K562 (cell line): Measurements from ENCODE around the gene SYS1. TPM values are rescaled to one million over a fixed set of nuclear protein-coding genes. Genes with fewer than 3 reads are reported as not detected.
A peak's percentile ranks its signal among the peaks of the same experiment; 100 is the strongest.

Experiments
- ATAC-seq: fragments of 200-7000 bp; cut with Tn5 transposase; 3 replicates; pipeline ENCODE4 v1.9.1; 2020; ENCODE audit warnings: moderate library complexity
- BruUV-seq: library from RNA; stranded (reverse); fragments of 400-500 nt; replicated peaks from 2 replicates; lab custom pipeline; 2021; lab: Mats Ljungman, UMichigan
- CTCF ChIA-PET: fragments of 300-600 bp; formaldehyde crosslinking; extraction: SDS; loops from one replicate; lab custom pipeline; 2021; ENCODE audit warnings: low intra/inter-chr PET ratio; lab: Yijun Ruan, JAX
- POLR2A ChIA-PET: fragments of 300-600, 350-650 bp; sonication (Branson Sonifier 250); formaldehyde crosslinking; extraction: SDS; loops from one replicate; lab custom pipeline; 2021; ENCODE audit warnings: antibody characterized with exemption, inconsistent platforms; lab: Yijun Ruan, JAX
- DNase-seq, 4 experiments: peaks; one replicate each; pipeline versions ENCODE4 v3.0.0 to v3.0.0-alpha.2; 2011 to 2018; ENCODE audit warnings: low spot score in 3 of 4, mixed read lengths in 3 of 4; ENCODE audit errors: extremely low read depth in 1 of 4
- FAIRE-seq: peaks from 2 replicates; lab custom pipeline; 2011; peaks lifted over from hg19 to GRCh38; lab: Jason Lieb, UNC
- H2AFZ ChIP-seq: 2 replicates; pipeline ENCODE4 v1.6.0; 2011; ENCODE audit warnings: low read depth, low read length, control low read depth, inconsistent platforms
- H3K27ac ChIP-seq: fragments of 200-600 bp; 3 replicates; pipeline ENCODE4 v1.8.0; 2011; ENCODE audit warnings: low read depth, mild to moderate bottlenecking, control low read depth, inconsistent platforms, low read length, moderate library complexity, mixed read lengths; ENCODE audit errors: extremely low read depth
- H3K27me3 ChIP-seq, 2 experiments: fragments of 300-600 bp in 1 of 2; 2 replicates in 1 of 2; 3 replicates in 1 of 2; pipeline versions ENCODE4 v1.6.0 to v1.8.0; 2011; ENCODE audit warnings: inconsistent platforms in 2 of 2, low read length in 2 of 2, mild to moderate bottlenecking in 1 of 2, mixed read lengths in 1 of 2, moderate library complexity in 1 of 2; ENCODE audit not compliant: control insufficient read depth in 2 of 2, insufficient read depth in 2 of 2
- H3K36me3 ChIP-seq: fragments of 300-600 bp; 3 replicates; pipeline ENCODE4 v1.8.0; 2011; ENCODE audit warnings: mild to moderate bottlenecking, low read length, inconsistent platforms; ENCODE audit not compliant: control insufficient read depth, insufficient read depth
- H3K4me1 ChIP-seq, 2 experiments: fragments of 200-600 bp in 1 of 2; replicated peaks in 1 of 2; 2 replicates in 1 of 2; 3 replicates in 1 of 2; pipeline versions ENCODE4 v1.5.1 to v1.8.0; 2011; ENCODE audit warnings: inconsistent platforms in 2 of 2, low read length in 2 of 2, mild to moderate bottlenecking in 1 of 2, mixed read lengths in 1 of 2, moderate library complexity in 1 of 2; ENCODE audit not compliant: control insufficient read depth in 2 of 2, insufficient read depth in 2 of 2
- H3K4me2 ChIP-seq: 2 replicates; pipeline ENCODE4 v1.6.1; 2011; ENCODE audit warnings: low read length, control low read depth, inconsistent platforms, mixed read lengths; ENCODE audit not compliant: insufficient read depth
- H3K4me3 ChIP-seq: fragments of 200-600 bp; sonication (generic), shearing (Covaris generic); 2 replicates; pipeline ENCODE4 v1.5.1; 2016; ENCODE audit warnings: control low read depth, inconsistent platforms
- H3K79me2 ChIP-seq: fragments of 200-600 bp; 3 replicates; pipeline ENCODE4 v1.8.0; 2011; ENCODE audit warnings: low read length, inconsistent platforms; ENCODE audit not compliant: control insufficient read depth, insufficient read depth
- H3K9ac ChIP-seq, 2 experiments: 2 replicates each; pipeline versions ENCODE4 v1.6.0 to v1.6.1; 2011; ENCODE audit warnings: low read depth in 2 of 2, low read length in 2 of 2, control low read depth in 1 of 2, inconsistent platforms in 1 of 2, mild to moderate bottlenecking in 1 of 2, mixed read lengths in 1 of 2; ENCODE audit not compliant: insufficient read depth in 1 of 2
- H3K9me1 ChIP-seq: one replicate; pipeline ENCODE4 v1.6.0; 2011; ENCODE audit warnings: inconsistent platforms, mild to moderate bottlenecking, low read length, moderate library complexity; ENCODE audit not compliant: control insufficient read depth, insufficient read depth
- H3K9me3 ChIP-seq: replicated peaks from 2 replicates; pipeline ENCODE4 v1.5.1; 2011; ENCODE audit warnings: low read depth, low read length, inconsistent platforms; ENCODE audit not compliant: control insufficient read depth, insufficient read depth
- H4K20me1 ChIP-seq: replicated peaks from 2 replicates; pipeline ENCODE4 v1.6.1; 2011; ENCODE audit warnings: low read length, inconsistent platforms, mixed read lengths; ENCODE audit not compliant: control insufficient read depth, insufficient read depth
- BRD4 ChIP-seq: fragments of 200-600 bp; sonication (generic); IDR thresholded peaks from 2 replicates; pipeline ENCODE4 v1.6.1; 2017; ENCODE audit warnings: inconsistent platforms
- CEBPB ChIP-seq: fragments of 450-650 bp; IDR thresholded peaks from 2 replicates; pipeline ENCODE4 v1.6.1; 2016; ENCODE audit warnings: missing genetic modification characterization, missing compliant biosample characterization
- HCFC1 ChIP-seq: IDR thresholded peaks from 2 replicates; pipeline ENCODE4 v1.6.1; 2012; ENCODE audit warnings: low read depth, low read length, improper control_type of control experiment
- HES1 ChIP-seq: fragments of 450-650 bp; IDR thresholded peaks from 2 replicates; pipeline ENCODE4 v1.6.1; 2016; ENCODE audit warnings: low read depth, mild to moderate bottlenecking, moderate library complexity
- NBN ChIP-seq: fragments of 450-650 bp; IDR thresholded peaks from 2 replicates; pipeline ENCODE4 v1.6.1; 2016; ENCODE audit warnings: low read depth, mild to moderate bottlenecking
- NFE2 ChIP-seq: IDR thresholded peaks from 2 replicates; pipeline ENCODE4 v1.6.1; 2014; ENCODE audit warnings: antibody characterized with exemption, low read depth
- PTRF ChIP-seq: fragments of 450-650 bp; IDR thresholded peaks from 2 replicates; pipeline ENCODE4 v1.6.1; 2016; ENCODE audit warnings: mild to moderate bottlenecking, missing genetic modification characterization, missing compliant biosample characterization
- RAD21 ChIP-seq, 2 experiments: fragments of 250-450 bp in 1 of 2; fragments of 450-650 bp in 1 of 2; sonication (Bioruptor Pico) in 1 of 2; formaldehyde crosslinking in 1 of 2; IDR thresholded peaks in 1 of 2; conservative IDR thresholded peaks in 1 of 2; 2 replicates each; pipeline versions ENCODE4 v1.4.0 to v1.8.0; 2020 to 2022; ENCODE audit warnings: mild to moderate bottlenecking in 2 of 2, moderate library complexity in 1 of 2
- YY1 ChIP-seq, 3 experiments: IDR thresholded peaks; 2 replicates each; pipeline ENCODE4 v1.6.1; 2011; ENCODE audit warnings: low read length in 2 of 3, mild to moderate bottlenecking in 2 of 3, moderate library complexity in 2 of 3, borderline replicate concordance in 1 of 3, control low read depth in 1 of 3, low read depth in 1 of 3; ENCODE audit not compliant: insufficient read depth in 3 of 3, insufficient replicate concordance in 2 of 3, control insufficient read depth in 1 of 3, insufficient read length in 1 of 3; ENCODE audit errors: extremely low read depth in 1 of 3
- ZNF239 ChIP-seq: fragments of 250-450 bp; sonication (Bioruptor Pico); IDR thresholded peaks from 2 replicates; pipeline ENCODE4 v1.4.0; 2020; ENCODE audit warnings: mild to moderate bottlenecking
- WGBS: fragments of 100-300 bp; shearing (Covaris generic); methylation state at CpG from one replicate; pipeline ENCODE4 v1.1.6; 2016; ENCODE audit warnings: low coverage, mixed read lengths; ENCODE audit not compliant: insufficient coverage; ENCODE audit errors: missing lambda C conversion rate; 5-methylcytosine and 5-hydroxymethylcytosine counted together
- in situ Hi-C: fragments of 300-500 bp; cut with MboI; formaldehyde crosslinking; loops from 4 replicates; pipeline ENCODE4 v1.15.0; 2018; ENCODE audit warnings: inconsistent platforms, mixed read lengths
- intact Hi-C: fragments of 100-400 bp; cut with micrococcal nuclease; formaldehyde crosslinking; loops from 2 replicates; pipeline ENCODE4 v1.14.2; 2022
- polyA plus RNA-seq, 8 experiments: library from polyadenylated mRNA; depleted of rRNA in 4 of 8; stranded (reverse) in 5 of 8; unstranded in 3 of 8; fragments of >200 nt; fragmentation: Nextera tagmentation in 2 of 8; fragmentation: Illumina TruSeq in 1 of 8; extraction: Ambion mirVana in 2 of 8; extraction: Trizol in 1 of 8; gene quantifications; 2 replicates each; pipeline versions ENCODE4 v1.2.1 to v1.2.3, GENCODE V29; 2011 to 2014; ENCODE audit warnings: inconsistent platforms in 1 of 8, missing spikeins in 1 of 8
- total RNA-seq, 7 experiments: library from RNA; depleted of rRNA in 6 of 7; stranded (reverse); fragments of >200 nt in 6 of 7; fragmentation: Illumina TruSeq in 2 of 7; extraction: Trizol in 2 of 7; gene quantifications; 2 replicates each; pipeline versions ENCODE4 v1.2.1 to v1.2.3, GENCODE V29; 2011 to 2021; ENCODE audit warnings: low replicate concordance in 1 of 7

Gene SYS1
- total and polyA plus RNA-seq, 9 of the 15 experiments (the other 6 are each of a cell fraction or from before 2014, with no cell fraction given), result 11.1 to 25.2 (median 17.5) TPM

- no peak for ATAC-seq
- POLR2A ChIA-PET, result interaction anchor here (0.7 to 1.1 kb wide), 2 partner anchors 22 to 87 kb away, joined by 3 to 7 read pairs; no protein-coding TSS in a partner anchor
- 95% methylated on average over 1 of the region's 1 CpG for WGBS
Observed at GRCh38 chr20:45366192-45366591, 3.2 kb downstream of the SYS1 start.

GRCh38 chr20:45366631-45367030 is 3.7 kb downstream of the SYS1 start:
- POLR2A ChIA-PET, result interaction anchor here (0.7 to 1.1 kb wide), 2 partner anchors 22 to 86 kb away, joined by 3 to 7 read pairs; no protein-coding TSS in a partner anchor
- DNase-seq, result no peak
- CTCF ChIA-PET, result no interaction called here
- TF ChIP-seq NBN (no peak), PTRF (tag) (no peak), ZNF239 (CRISPR knock-in tag) (no peak), CEBPB (tag) (no peak), BRD4 (no peak), YY1 (IDR thresholded peaks at IDR 0.05; ENCODE audit: borderline replicate concordance in 1 of 3, control insufficient read depth in 1 of 3, extremely low read depth in 1 of 3, insufficient read depth in 3 of 3, insufficient read length in 1 of 3, insufficient replicate concordance in 2 of 3, low read depth in 1 of 3, low read length in 2 of 3) (no peak), NFE2 (no peak), HCFC1 (no peak)
- no TSS peak for BruUV-seq
- Histone ChIP-seq H3K4me2 (no peak overlapping the region), H2AFZ (no peak overlapping the region), H4K20me1 (no peaks in the 10 kb centered on the region), H3K36me3 (peaks cover 39% of the 10 kb centered on the region), H3K79me2 (peaks cover 20% of the 10 kb centered on the region), H3K9ac (peak overlapping the region in 1 of 2 experiments; percentile 68; a peak in 2 of 4 replicates), H3K27me3 (no peaks in the 10 kb centered on the region), H3K9me1 (no peaks in the 10 kb centered on the region), H3K27ac (no peak overlapping the region), H3K4me1 (peaks cover 9 to 11% of the 10 kb centered on the region in 2 experiments; a peak in 4 of 5 replicates), H3K4me3 (no peak overlapping the region), H3K9me3 (no peaks in the 10 kb centered on the region)
- in situ Hi-C loops (loop anchor here (5.0 kb wide), 1 partner anchor 44 kb away; no protein-coding TSS in a partner anchor), intact Hi-C loops (loop anchor here (10.0 kb wide), 1 partner anchor 608 kb away; the partner anchor contains the start of gene ZNF335)
- 85% methylated on average over 11 of the region's 11 CpGs for WGBS
- ATAC-seq, result no peak
- FAIRE-seq, result no peak

More at GRCh38 chr20:45366192-45366591, 3.2 kb downstream of the SYS1 start:
- Histone ChIP-seq H3K27me3 (no peaks in the 10 kb centered on the region), H2AFZ (no peak overlapping the region), H3K4me3 (no peak overlapping the region), H3K4me2 (no peak overlapping the region), H3K27ac (no peak overlapping the region), H3K9ac (no peak overlapping the region), H3K9me1 (no peaks in the 10 kb centered on the region), H3K9me3 (no peaks in the 10 kb centered on the region), H3K36me3 (peaks cover 39% of the 10 kb centered on the region), H4K20me1 (no peaks in the 10 kb centered on the region), H3K4me1 (peaks cover 10 to 11% of the 10 kb centered on the region in 2 experiments; a peak in 4 of 5 replicates), H3K79me2 (peaks cover 20% of the 10 kb centered on the region)
- FAIRE-seq (no peak), DNase-seq (no peak)
- BruUV-seq, result no TSS peak
- TF ChIP-seq HES1 (no peak), RAD21 (CRISPR knock-in tag; conservative IDR thresholded peaks at IDR 0.05 in 1 of 2, IDR thresholded peaks at IDR 0.05 in 1 of 2) (no peak)
- intact Hi-C loops (loop anchor here (10.0 kb wide), 1 partner anchor 609 kb away; the partner anchor contains the start of gene ZNF335), in situ Hi-C loops (loop anchor here (5.0 kb wide), 1 partner anchor 44 kb away; no protein-coding TSS in a partner anchor)
- CTCF ChIA-PET, result no interaction called here
